Testis (tissue), 2 donors: ENCODE data around the gene ITPRIP.

Source experiments
- POLR2A ChIP-seq: fragments of 450-650 bp; IDR thresholded peaks from one replicate; pipeline ENCODE4 v1.6.1; 2017; ENCODE audit warnings: antibody characterized with exemption, mild to moderate bottlenecking, moderate library complexity
- TF ChIP-seq, protein P1 (sequence below), 3 experiments: fragments of 450-650 bp in 2 of 3; fragments of 200-600 bp in 1 of 3; sonication (generic) in 1 of 3; IDR thresholded peaks; one replicate each; pipeline ENCODE4 v1.5.1; 2016 to 2019; ENCODE audit warnings: antibody characterized with exemption in 3 of 3, mild to moderate bottlenecking in 2 of 3, moderate library complexity in 1 of 3

DNA sequence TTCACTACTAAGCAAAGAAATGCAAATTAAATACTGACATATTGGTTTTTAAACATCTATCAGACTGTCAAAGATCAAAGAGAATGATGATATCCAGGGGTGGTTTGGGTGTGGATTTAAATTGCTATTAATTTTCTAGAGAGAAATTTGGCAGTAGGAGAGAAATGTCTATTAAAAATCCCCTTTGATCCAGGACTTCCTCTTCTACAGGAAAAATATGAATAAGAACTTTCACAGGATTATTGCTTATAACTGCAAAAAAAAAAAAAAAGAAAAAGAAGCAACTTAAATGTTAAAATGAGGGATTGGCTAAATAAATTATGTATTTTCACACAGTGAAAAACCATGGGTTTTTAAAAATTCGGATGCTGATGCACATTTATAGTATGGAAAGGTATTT lies 36.3 kb upstream of the ITPRIP start:
- TF ChIP-seq, protein P1, sequence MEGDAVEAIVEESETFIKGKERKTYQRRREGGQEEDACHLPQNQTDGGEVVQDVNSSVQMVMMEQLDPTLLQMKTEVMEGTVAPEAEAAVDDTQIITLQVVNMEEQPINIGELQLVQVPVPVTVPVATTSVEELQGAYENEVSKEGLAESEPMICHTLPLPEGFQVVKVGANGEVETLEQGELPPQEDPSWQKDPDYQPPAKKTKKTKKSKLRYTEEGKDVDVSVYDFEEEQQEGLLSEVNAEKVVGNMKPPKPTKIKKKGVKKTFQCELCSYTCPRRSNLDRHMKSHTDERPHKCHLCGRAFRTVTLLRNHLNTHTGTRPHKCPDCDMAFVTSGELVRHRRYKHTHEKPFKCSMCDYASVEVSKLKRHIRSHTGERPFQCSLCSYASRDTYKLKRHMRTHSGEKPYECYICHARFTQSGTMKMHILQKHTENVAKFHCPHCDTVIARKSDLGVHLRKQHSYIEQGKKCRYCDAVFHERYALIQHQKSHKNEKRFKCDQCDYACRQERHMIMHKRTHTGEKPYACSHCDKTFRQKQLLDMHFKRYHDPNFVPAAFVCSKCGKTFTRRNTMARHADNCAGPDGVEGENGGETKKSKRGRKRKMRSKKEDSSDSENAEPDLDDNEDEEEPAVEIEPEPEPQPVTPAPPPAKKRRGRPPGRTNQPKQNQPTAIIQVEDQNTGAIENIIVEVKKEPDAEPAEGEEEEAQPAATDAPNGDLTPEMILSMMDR (IDR thresholded peaks at IDR 0.05) = no peak
- no peak for TF ChIP-seq POLR2A
